Tibial nerve (tissue), 3 donors: ENCODE measurements around the gene HNRNPF.
A peak's percentile ranks its signal among the peaks of the same experiment; 100 is the strongest.

Source experiments
- POLR2A ChIP-seq, 2 donors: fragments of 450-650 bp; IDR thresholded peaks; one replicate each; pipeline ENCODE4 v1.6.1; 2017; ENCODE audit warnings: antibody characterized with exemption in 2 of 2, mild to moderate bottlenecking in 2 of 2, moderate library complexity in 2 of 2
- TF ChIP-seq, protein P1 (sequence below), 5 experiments: fragments of 200-600 bp in 3 of 5; fragments of 450-650 bp in 2 of 5; sonication (generic) in 3 of 5; IDR thresholded peaks; one replicate each; pipeline ENCODE4 v1.5.1; 2016 to 2019; ENCODE audit warnings: antibody characterized with exemption in 5 of 5, mild to moderate bottlenecking in 3 of 5, moderate library complexity in 2 of 5

DNA sequence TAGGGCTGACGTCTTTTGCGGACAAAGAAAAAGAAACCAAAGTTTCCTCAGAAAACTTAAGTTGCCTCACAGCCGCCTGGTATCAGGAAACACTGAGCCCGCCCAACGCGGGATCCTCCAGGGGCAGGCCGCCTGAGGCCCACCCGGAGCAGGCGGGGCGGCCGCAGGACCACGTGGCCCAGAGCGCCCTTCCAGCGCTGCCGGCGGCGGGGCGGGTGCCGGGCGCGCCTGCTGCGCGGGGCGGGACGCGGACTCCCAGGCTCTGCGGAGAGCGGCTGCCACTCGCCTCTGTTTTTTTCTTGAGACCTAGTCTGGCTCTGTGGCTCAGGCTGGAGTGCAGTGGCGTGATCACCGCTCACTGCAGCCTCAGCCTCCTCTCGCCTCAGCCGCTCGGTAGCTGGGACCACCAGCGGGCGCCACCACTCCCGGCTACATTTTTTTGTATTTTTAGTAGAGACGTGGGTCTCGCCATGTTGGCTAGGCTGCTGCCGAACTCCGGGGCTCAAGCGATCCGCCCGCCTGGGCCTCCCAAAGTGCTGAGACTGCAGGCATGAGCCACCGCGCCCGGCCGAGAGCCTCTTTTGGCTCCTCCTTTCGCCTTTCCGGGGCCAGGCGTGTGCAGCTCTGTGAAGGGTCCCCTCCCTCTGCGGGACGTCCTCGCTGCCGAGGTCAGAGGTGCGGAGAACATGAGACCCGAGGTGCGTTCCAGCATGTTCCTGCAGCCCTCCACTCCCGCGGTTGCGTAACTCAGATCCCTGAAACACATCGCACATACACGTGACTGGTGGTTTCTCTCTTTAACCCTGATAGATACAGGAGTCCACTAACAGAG, 11.6 kb upstream of the HNRNPF start:
- TF ChIP-seq POLR2A (IDR thresholded peaks at IDR 0.05) = peak; percentile 46 to 76
- TF ChIP-seq, protein P1, sequence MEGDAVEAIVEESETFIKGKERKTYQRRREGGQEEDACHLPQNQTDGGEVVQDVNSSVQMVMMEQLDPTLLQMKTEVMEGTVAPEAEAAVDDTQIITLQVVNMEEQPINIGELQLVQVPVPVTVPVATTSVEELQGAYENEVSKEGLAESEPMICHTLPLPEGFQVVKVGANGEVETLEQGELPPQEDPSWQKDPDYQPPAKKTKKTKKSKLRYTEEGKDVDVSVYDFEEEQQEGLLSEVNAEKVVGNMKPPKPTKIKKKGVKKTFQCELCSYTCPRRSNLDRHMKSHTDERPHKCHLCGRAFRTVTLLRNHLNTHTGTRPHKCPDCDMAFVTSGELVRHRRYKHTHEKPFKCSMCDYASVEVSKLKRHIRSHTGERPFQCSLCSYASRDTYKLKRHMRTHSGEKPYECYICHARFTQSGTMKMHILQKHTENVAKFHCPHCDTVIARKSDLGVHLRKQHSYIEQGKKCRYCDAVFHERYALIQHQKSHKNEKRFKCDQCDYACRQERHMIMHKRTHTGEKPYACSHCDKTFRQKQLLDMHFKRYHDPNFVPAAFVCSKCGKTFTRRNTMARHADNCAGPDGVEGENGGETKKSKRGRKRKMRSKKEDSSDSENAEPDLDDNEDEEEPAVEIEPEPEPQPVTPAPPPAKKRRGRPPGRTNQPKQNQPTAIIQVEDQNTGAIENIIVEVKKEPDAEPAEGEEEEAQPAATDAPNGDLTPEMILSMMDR (IDR thresholded peaks at IDR 0.05) = peak in 3 of 5 experiments; percentile 11 to 36 (median 34)
